HEK293T (cell line): ENCODE results near the gene TBC1D16.

Source experiments
- ARNT ChIP-seq: fragments of 450-650 bp; IDR thresholded peaks from 2 replicates; pipeline ENCODE4 v1.6.1; 2017; ENCODE audit warnings: mild to moderate bottlenecking
- BHLHE40 ChIP-seq: fragments of 450-650 bp; IDR thresholded peaks from 2 replicates; pipeline ENCODE4 v1.6.1; 2016; ENCODE audit warnings: mild to moderate bottlenecking, moderate library complexity, borderline replicate concordance
- ELF4 ChIP-seq: fragments of 450-650 bp; IDR thresholded peaks from 2 replicates; pipeline ENCODE4 v1.6.1; 2017; ENCODE audit warnings: antibody characterized with exemption
- FOXA1 ChIP-seq: fragments of 450-650 bp; IDR thresholded peaks from 2 replicates; pipeline ENCODE4 v1.6.1; 2016; ENCODE audit warnings: mild to moderate bottlenecking
- FOXK2 ChIP-seq: fragments of 450-650 bp; IDR thresholded peaks from 2 replicates; pipeline ENCODE4 v1.6.1; 2016; ENCODE audit warnings: mild to moderate bottlenecking
- HDGF ChIP-seq: fragments of 450-650 bp; IDR thresholded peaks from 2 replicates; pipeline ENCODE4 v1.6.1; 2017; ENCODE audit warnings: antibody characterized with exemption, borderline replicate concordance
- L3MBTL2 ChIP-seq: fragments of 450-650 bp; conservative IDR thresholded peaks from 2 replicates; pipeline ENCODE4 v1.6.1; 2016; ENCODE audit warnings: mild to moderate bottlenecking
- LEF1 ChIP-seq: fragments of 450-650 bp; IDR thresholded peaks from 2 replicates; pipeline ENCODE4 v1.6.1; 2017; ENCODE audit warnings: mild to moderate bottlenecking, borderline replicate concordance
- NFRKB ChIP-seq: fragments of 450-650 bp; IDR thresholded peaks from 2 replicates; pipeline ENCODE4 v1.6.1; 2016; ENCODE audit warnings: mild to moderate bottlenecking, moderate library complexity
- SP1 ChIP-seq: fragments of 450-650 bp; IDR thresholded peaks from 2 replicates; pipeline ENCODE4 v1.6.1; 2017
- SUZ12 ChIP-seq: fragments of 450-650 bp; IDR thresholded peaks from 2 replicates; pipeline ENCODE4 v1.6.1; 2016; ENCODE audit warnings: mild to moderate bottlenecking
- TARDBP ChIP-seq: fragments of 450-650 bp; IDR thresholded peaks from 2 replicates; pipeline ENCODE4 v1.6.1; 2016
- ZNF384 ChIP-seq: fragments of 450-650 bp; IDR thresholded peaks from 2 replicates; pipeline ENCODE4 v1.6.1; 2016
- TF ChIP-seq, protein P1 (sequence below): fragments of 450-650 bp; IDR thresholded peaks from 2 replicates; pipeline ENCODE4 v1.6.1; 2016

GRCh38 chr17:79918581-79919163 lies 117.0 kb downstream of the TBC1D16 start:
- no peak for TF ChIP-seq SP1
- no peak for TF ChIP-seq HDGF
- no peak for TF ChIP-seq TARDBP
- TF ChIP-seq SUZ12, result no peak
- TF ChIP-seq FOXK2, result no peak
- no peak for TF ChIP-seq BHLHE40
- TF ChIP-seq L3MBTL2, result no peak
- TF ChIP-seq, protein P1, sequence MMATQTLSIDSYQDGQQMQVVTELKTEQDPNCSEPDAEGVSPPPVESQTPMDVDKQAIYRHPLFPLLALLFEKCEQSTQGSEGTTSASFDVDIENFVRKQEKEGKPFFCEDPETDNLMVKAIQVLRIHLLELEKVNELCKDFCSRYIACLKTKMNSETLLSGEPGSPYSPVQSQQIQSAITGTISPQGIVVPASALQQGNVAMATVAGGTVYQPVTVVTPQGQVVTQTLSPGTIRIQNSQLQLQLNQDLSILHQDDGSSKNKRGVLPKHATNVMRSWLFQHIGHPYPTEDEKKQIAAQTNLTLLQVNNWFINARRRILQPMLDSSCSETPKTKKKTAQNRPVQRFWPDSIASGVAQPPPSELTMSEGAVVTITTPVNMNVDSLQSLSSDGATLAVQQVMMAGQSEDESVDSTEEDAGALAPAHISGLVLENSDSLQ, result no peak
- TF ChIP-seq FOXA1, result no peak
- no peak for TF ChIP-seq ZNF384
- TF ChIP-seq LEF1, result no peak
- no peak for TF ChIP-seq NFRKB
- TF ChIP-seq ELF4, result no peak
- no peak for TF ChIP-seq ARNT
